Measurements from ENCODE around the gene LCN10. TPM values are rescaled to one million over a fixed set of nuclear protein-coding genes. Genes with fewer than 3 reads are reported as not detected.

The LCN10 gene
- total and polyA plus RNA-seq, 9 of the 15 experiments (the other 6 are each of a cell fraction or from before 2014, with no cell fraction given): 0.10 to 0.21 (median 0.14) TPM; not detected in 6

GRCh38 chr9:136762221-136762691, 19.5 kb upstream of the LCN10 start:
- no peak for DNase-seq (ENCODE audit: extremely low read depth in 1 of 4, low spot score in 3 of 4)
- peaks cover 10 to 78% of the 10 kb centered on the region in 2 experiments; a peak in 4 of 5 replicates for H3K4me1 ChIP-seq (replicated peaks in 1 of 2; ENCODE audit: control insufficient read depth in 2 of 2, insufficient read depth in 2 of 2, low read length in 2 of 2)
- H3K4me2 ChIP-seq (ENCODE audit: insufficient read depth, low read length): no peak overlapping the region; the same call in 1 of the 2 replicates
- H3K27ac ChIP-seq (ENCODE audit: extremely low read depth, low read depth, low read length): 0 out of 3 replicates have a peak overlapping the region, but pooled peaks have one; percentile 22
- TF ChIP-seq ZNF766 (CRISPR knock-in tag; conservative IDR thresholded peaks at IDR 0.05): no peak
- TF ChIP-seq REST (IDR thresholded peaks at IDR 0.05; ENCODE audit: borderline replicate concordance): no peak
- TF ChIP-seq REST (CRISPR knock-in tag; IDR thresholded peaks at IDR 0.05; ENCODE audit: low read depth): no peak
- no peak for TF ChIP-seq KDM1A (IDR thresholded peaks at IDR 0.05)
- 0 out of 2 replicates have a peak, but pooled peaks have one; percentile 17 for TF ChIP-seq ZBTB33 (CRISPR knock-in tag; IDR thresholded peaks at IDR 0.05)
- TF ChIP-seq MLX (CRISPR knock-in tag; conservative IDR thresholded peaks at IDR 0.05): no peak
- ATAC-seq: no peak
- 78% methylated on average over 13 of the region's 17 CpGs for WGBS (ENCODE audit: insufficient coverage, low coverage, missing lambda C conversion rate)
- no peak for FAIRE-seq
- peak overlapping the region in 1 of 2 experiments; percentile 88; a peak in 2 of 4 replicates for H3K9ac ChIP-seq (ENCODE audit: insufficient read depth in 1 of 2, low read depth in 2 of 2, low read length in 2 of 2)
- H3K4me3 ChIP-seq: no peak overlapping the region
- H3K9me3 ChIP-seq (replicated peaks; ENCODE audit: control insufficient read depth, insufficient read depth, low read depth, low read length): no peaks in the 10 kb centered on the region
- H3K27me3 ChIP-seq (ENCODE audit: control insufficient read depth in 2 of 2, insufficient read depth in 2 of 2, low read length in 2 of 2): no peaks in the 10 kb centered on the region
- no peaks in the 10 kb centered on the region for H3K9me1 ChIP-seq (ENCODE audit: control insufficient read depth, insufficient read depth, low read length)
- no TSS peak for BruUV-seq (replicated peaks)
- 0 out of 2 replicates have a peak overlapping the region, but pooled peaks have one; percentile 24 for H2AFZ ChIP-seq (ENCODE audit: low read depth, low read length)
- in situ Hi-C loops (cut with MboI): no loop called here
- intact Hi-C loops (cut with micrococcal nuclease): no loop called here
- no peaks in the 10 kb centered on the region for H4K20me1 ChIP-seq (replicated peaks; ENCODE audit: control insufficient read depth, insufficient read depth, low read length)
- H3K36me3 ChIP-seq (ENCODE audit: control insufficient read depth, insufficient read depth, low read length): no peaks in the 10 kb centered on the region
- ChIA-PET CTCF (ENCODE audit: low intra/inter-chr PET ratio) (no interaction called here), POLR2A (interaction anchor here (1.2 to 1.6 kb wide), 2 partner anchors 11 to 16 kb away, joined by 4 to 6 read pairs; no protein-coding TSS in a partner anchor)
- no peaks in the 10 kb centered on the region for H3K79me2 ChIP-seq (ENCODE audit: control insufficient read depth, insufficient read depth, low read length)
